ENCODE data around the gene ZNF407.
A peak's percentile ranks its signal among the peaks of the same experiment; 100 is the strongest.

ZNF407 gene

GRCh38 chr18:74579496-74580065 is 18.1 kb upstream of the ZNF407 start:
- DNase-seq (ENCODE audit: low spot score) = no peak

GRCh38 chr18:74582642-74583041 is 15.0 kb upstream of the ZNF407 start:
- no peak for DNase-seq (ENCODE audit: low spot score)

GRCh38 chr18:74587441-74587840 is 10.2 kb upstream of the ZNF407 start:
- no peak for DNase-seq (ENCODE audit: low spot score)

GRCh38 chr18:74589021-74589420 is 8.6 kb upstream of the ZNF407 start:
- DNase-seq (ENCODE audit: low spot score) = no peak

GRCh38 chr18:74589811-74590210 is 7.9 kb upstream of the ZNF407 start:
- no peak for DNase-seq (ENCODE audit: low spot score)

GRCh38 chr18:74590671-74591070 is 7.0 kb upstream of the ZNF407 start:
- no peak for DNase-seq (ENCODE audit: low spot score)

- no peak for DNase-seq (ENCODE audit: low spot score)
These were observed 2.2 kb upstream of the ZNF407 start for GRCh38 chr18:74595431-74595830.

- no peak for DNase-seq (ENCODE audit: low spot score)
These were observed 522 bp upstream of the ZNF407 start for GRCh38 chr18:74597034-74597661.

GRCh38 chr18:74598350-74599001 is 806 bp downstream of the ZNF407 start:
- DNase-seq (ENCODE audit: low spot score) = peak; percentile 33

GRCh38 chr18:74604361-74604760 is 6.7 kb downstream of the ZNF407 start:
- no peak for DNase-seq (ENCODE audit: low spot score)

GRCh38 chr18:74604774-74605173 is 7.1 kb downstream of the ZNF407 start:
- no peak for DNase-seq (ENCODE audit: low spot score)

- no peak for DNase-seq (ENCODE audit: low spot score)
These were observed 11.0 kb downstream of the ZNF407 start for GRCh38 chr18:74608681-74609080.

- no peak for DNase-seq (ENCODE audit: low spot score)
These were observed 11.9 kb downstream of the ZNF407 start for GRCh38 chr18:74609535-74609934.

- no peak for DNase-seq (ENCODE audit: low spot score)
These were observed 12.5 kb downstream of the ZNF407 start for GRCh38 chr18:74610051-74610615.

GRCh38 chr18:74610860-74611259 is 13.2 kb downstream of the ZNF407 start:
- no peak for DNase-seq (ENCODE audit: low spot score)

- DNase-seq (ENCODE audit: low spot score) = no peak
These were observed 14.1 kb downstream of the ZNF407 start for GRCh38 chr18:74611765-74612164.

- DNase-seq (ENCODE audit: low spot score) = no peak
These were observed 15.7 kb downstream of the ZNF407 start for GRCh38 chr18:74613381-74613780.

GRCh38 chr18:74616494-74616893 is 18.8 kb downstream of the ZNF407 start:
- no peak for DNase-seq (ENCODE audit: low spot score)

GRCh38 chr18:74617486-74617885 is 19.8 kb downstream of the ZNF407 start:
- no peak for DNase-seq (ENCODE audit: low spot score)

- no peak for DNase-seq (ENCODE audit: low spot score)
These were observed 24.4 kb downstream of the ZNF407 start for GRCh38 chr18:74622072-74622471.

GRCh38 chr18:74623047-74623816 is 25.6 kb downstream of the ZNF407 start:
- DNase-seq (ENCODE audit: low spot score) = peak; percentile 9

GRCh38 chr18:74624466-74624865 is 26.8 kb downstream of the ZNF407 start:
- DNase-seq (ENCODE audit: low spot score) = no peak

GRCh38 chr18:74625157-74625556 is 27.5 kb downstream of the ZNF407 start:
- DNase-seq (ENCODE audit: low spot score) = no peak
